Measurements from ENCODE around the gene GPHN.
A peak's percentile ranks its signal among the peaks of the same experiment; 100 is the strongest.

Gene GPHN

GRCh38 chr14:67127174-67127573, 619.2 kb downstream of the GPHN start:
- no peak overlapping the region for H3K4me3 ChIP-seq (ENCODE audit: low read length)
- TF ChIP-seq CTCF (conservative IDR thresholded peaks at IDR 0.05; ENCODE audit: low read depth, low read length): no peak
- DNase-seq (ENCODE audit: low read depth): no peak

GRCh38 chr14:67129768-67130167, 621.8 kb downstream of the GPHN start:
- TF ChIP-seq CTCF (conservative IDR thresholded peaks at IDR 0.05; ENCODE audit: low read depth, low read length): no peak
- H3K4me3 ChIP-seq (ENCODE audit: low read length): no peak overlapping the region
- DNase-seq (ENCODE audit: low read depth): no peak

GRCh38 chr14:67131691-67132090, 623.7 kb downstream of the GPHN start:
- TF ChIP-seq CTCF (conservative IDR thresholded peaks at IDR 0.05; ENCODE audit: low read depth, low read length): no peak
- no peak for DNase-seq (ENCODE audit: low read depth)

GRCh38 chr14:67133144-67133543, 625.2 kb downstream of the GPHN start:
- TF ChIP-seq CTCF (conservative IDR thresholded peaks at IDR 0.05; ENCODE audit: low read depth, low read length): no peak

More at GRCh38 chr14:67131691-67132090, 623.7 kb downstream of the GPHN start:
- H3K4me3 ChIP-seq (ENCODE audit: low read length): no peak overlapping the region

GRCh38 chr14:67133595-67134441, 625.9 kb downstream of the GPHN start:
- no peak overlapping the region for H3K4me3 ChIP-seq (ENCODE audit: low read length)
- no peak for DNase-seq (ENCODE audit: low read depth)
- no peak for TF ChIP-seq CTCF (conservative IDR thresholded peaks at IDR 0.05; ENCODE audit: low read depth, low read length)

More at GRCh38 chr14:67133144-67133543, 625.2 kb downstream of the GPHN start:
- H3K4me3 ChIP-seq (ENCODE audit: low read length): no peak overlapping the region
- DNase-seq (ENCODE audit: low read depth): no peak

- DNase-seq (ENCODE audit: low read depth): no peak
- TF ChIP-seq CTCF (conservative IDR thresholded peaks at IDR 0.05; ENCODE audit: low read depth, low read length): peak; percentile 56
- no peak overlapping the region for H3K4me3 ChIP-seq (ENCODE audit: low read length)
Observed at GRCh38 chr14:67137744-67138371, 629.9 kb downstream of the GPHN start.

Data from retinal pigment epithelial cell (primary cell).